IPS-15b (cell line): ENCODE data around the gene EBF3.

Source experiments
- H3K27me3 ChIP-seq: one replicate; pipeline ENCODE4 v1.6.1; 2013; ENCODE audit warnings: low read length; ENCODE audit not compliant: control insufficient read depth, insufficient read depth
- H3K36me3 ChIP-seq: one replicate; pipeline ENCODE4 v1.6.1; 2013; ENCODE audit warnings: low read length; ENCODE audit not compliant: control insufficient read depth, insufficient read depth
- H3K4me1 ChIP-seq: one replicate; pipeline ENCODE4 v1.6.1; 2013; ENCODE audit warnings: mild to moderate bottlenecking, low read length; ENCODE audit not compliant: control insufficient read depth, insufficient read depth
- H3K4me3 ChIP-seq: one replicate; pipeline ENCODE4 v1.5.1; 2013; ENCODE audit warnings: low read depth, low read length
- H3K9ac ChIP-seq: one replicate; pipeline ENCODE4 v1.6.1; 2013; ENCODE audit warnings: low read depth, mild to moderate bottlenecking, low read length
- H3K9me3 ChIP-seq: one replicate; pipeline ENCODE4 v1.6.1; 2013; ENCODE audit warnings: mild to moderate bottlenecking, low read length; ENCODE audit not compliant: control insufficient read depth, insufficient read depth

EBF3 gene

GRCh38 chr10:129909080-129909479 is 55.0 kb downstream of the EBF3 start:
- Histone ChIP-seq H3K4me1 (peaks cover 6% of the 10 kb centered on the region), H3K9ac (no peak overlapping the region), H3K27me3 (no peaks in the 10 kb centered on the region), H3K36me3 (no peaks in the 10 kb centered on the region), H3K4me3 (no peak overlapping the region), H3K9me3 (no peaks in the 10 kb centered on the region)

- H3K36me3 ChIP-seq = no peaks in the 10 kb centered on the region
- no peak overlapping the region for H3K9ac ChIP-seq
- no peaks in the 10 kb centered on the region for H3K9me3 ChIP-seq
- H3K4me3 ChIP-seq = no peak overlapping the region
- peaks cover 6% of the 10 kb centered on the region for H3K4me1 ChIP-seq
- no peaks in the 10 kb centered on the region for H3K27me3 ChIP-seq
Measured at GRCh38 chr10:129908406-129908805, 55.7 kb downstream of the EBF3 start.

GRCh38 chr10:129905553-129905952 is 58.5 kb downstream of the EBF3 start:
- no peaks in the 10 kb centered on the region for H3K9me3 ChIP-seq
- H3K4me1 ChIP-seq = peaks cover 14% of the 10 kb centered on the region
- no peak overlapping the region for H3K4me3 ChIP-seq
- H3K27me3 ChIP-seq = peaks cover 3% of the 10 kb centered on the region
- no peak overlapping the region for H3K9ac ChIP-seq
- H3K36me3 ChIP-seq = no peaks in the 10 kb centered on the region

GRCh38 chr10:129904323-129904722 is 59.8 kb downstream of the EBF3 start:
- no peak overlapping the region for H3K9ac ChIP-seq
- no peaks in the 10 kb centered on the region for H3K9me3 ChIP-seq
- no peaks in the 10 kb centered on the region for H3K36me3 ChIP-seq
- peaks cover 3% of the 10 kb centered on the region for H3K27me3 ChIP-seq
- peaks cover 14% of the 10 kb centered on the region for H3K4me1 ChIP-seq
- no peak overlapping the region for H3K4me3 ChIP-seq

GRCh38 chr10:129901389-129902006 is 62.6 kb downstream of the EBF3 start:
- no peaks in the 10 kb centered on the region for H3K36me3 ChIP-seq
- H3K4me3 ChIP-seq = no peak overlapping the region
- H3K9ac ChIP-seq = no peak overlapping the region
- H3K4me1 ChIP-seq = peaks cover 27% of the 10 kb centered on the region
- H3K27me3 ChIP-seq = peaks cover 3% of the 10 kb centered on the region
- no peaks in the 10 kb centered on the region for H3K9me3 ChIP-seq

GRCh38 chr10:129900825-129901224 is 63.2 kb downstream of the EBF3 start:
- H3K27me3 ChIP-seq = peaks cover 5% of the 10 kb centered on the region

GRCh38 chr10:129899276-129900130 is 64.6 kb downstream of the EBF3 start:
- H3K36me3 ChIP-seq = no peaks in the 10 kb centered on the region
- peaks cover 8% of the 10 kb centered on the region for H3K27me3 ChIP-seq
- H3K4me3 ChIP-seq = no peak overlapping the region
- no peaks in the 10 kb centered on the region for H3K9me3 ChIP-seq
- peaks cover 27% of the 10 kb centered on the region for H3K4me1 ChIP-seq
- H3K9ac ChIP-seq = no peak overlapping the region

More at GRCh38 chr10:129900825-129901224, 63.2 kb downstream of the EBF3 start:
- Histone ChIP-seq H3K9me3 (no peaks in the 10 kb centered on the region), H3K36me3 (no peaks in the 10 kb centered on the region), H3K4me1 (peaks cover 27% of the 10 kb centered on the region), H3K9ac (no peak overlapping the region), H3K4me3 (no peak overlapping the region)

GRCh38 chr10:129898706-129899268 is 65.3 kb downstream of the EBF3 start:
- peaks cover 8% of the 10 kb centered on the region for H3K27me3 ChIP-seq
- peaks cover 27% of the 10 kb centered on the region for H3K4me1 ChIP-seq
- H3K36me3 ChIP-seq = no peaks in the 10 kb centered on the region
- no peak overlapping the region for H3K4me3 ChIP-seq
- H3K9me3 ChIP-seq = no peaks in the 10 kb centered on the region
- H3K9ac ChIP-seq = no peak overlapping the region

GRCh38 chr10:129897871-129898626 is 66.0 kb downstream of the EBF3 start:
- no peak overlapping the region for H3K9ac ChIP-seq
- peaks cover 8% of the 10 kb centered on the region for H3K27me3 ChIP-seq

GRCh38 chr10:129896860-129897200 is 67.2 kb downstream of the EBF3 start:
- no peak overlapping the region for H3K9ac ChIP-seq
- peaks cover 24% of the 10 kb centered on the region for H3K4me1 ChIP-seq
- peaks cover 4% of the 10 kb centered on the region for H3K27me3 ChIP-seq
- no peak overlapping the region for H3K4me3 ChIP-seq
- H3K9me3 ChIP-seq = no peaks in the 10 kb centered on the region
- no peaks in the 10 kb centered on the region for H3K36me3 ChIP-seq

More at GRCh38 chr10:129897871-129898626, 66.0 kb downstream of the EBF3 start:
- Histone ChIP-seq H3K4me1 (peaks cover 29% of the 10 kb centered on the region), H3K4me3 (no peak overlapping the region), H3K36me3 (no peaks in the 10 kb centered on the region), H3K9me3 (no peaks in the 10 kb centered on the region)

- Histone ChIP-seq H3K4me3 (no peak overlapping the region), H3K9ac (no peak overlapping the region), H3K36me3 (no peaks in the 10 kb centered on the region), H3K4me1 (peaks cover 22% of the 10 kb centered on the region), H3K9me3 (no peaks in the 10 kb centered on the region), H3K27me3 (peaks cover 4% of the 10 kb centered on the region)
Measured at GRCh38 chr10:129896136-129896859, 67.8 kb downstream of the EBF3 start.
